Endothelial cell (in vitro differentiated cells): ENCODE data around the gene CEBPA. TPM values are rescaled to one million over a fixed set of nuclear protein-coding genes. Genes with fewer than 3 reads are reported as not detected.

Experiments used
- DNase-seq: peaks from one replicate; pipeline ENCODE4 v3.0.0; 2021; ENCODE audit warnings: low spot score
- H3K27ac Mint-ChIP-seq: one replicate; pipeline ENCODE4 v1.8.0; 2021; ENCODE audit warnings: mixed read lengths, inconsistent platforms; ENCODE audit not compliant: unreplicated experiment
- H3K27me3 Mint-ChIP-seq: one replicate; pipeline ENCODE4 v1.8.0; 2021; ENCODE audit warnings: mild to moderate bottlenecking, moderate library complexity, mixed read lengths, inconsistent platforms; ENCODE audit not compliant: unreplicated experiment
- H3K36me3 Mint-ChIP-seq: one replicate; pipeline ENCODE4 v1.8.0; 2021; ENCODE audit warnings: mild to moderate bottlenecking, low read depth, mixed read lengths, inconsistent platforms; ENCODE audit not compliant: unreplicated experiment
- H3K4me1 Mint-ChIP-seq: one replicate; pipeline ENCODE4 v1.8.0; 2021; ENCODE audit warnings: mild to moderate bottlenecking, mixed read lengths, inconsistent platforms; ENCODE audit not compliant: unreplicated experiment
- H3K4me3 Mint-ChIP-seq: one replicate; pipeline ENCODE4 v1.8.0; 2021; ENCODE audit warnings: mild to moderate bottlenecking, mixed read lengths, inconsistent platforms; ENCODE audit not compliant: unreplicated experiment
- H3K9me3 Mint-ChIP-seq: one replicate; pipeline ENCODE4 v1.8.0; 2021; ENCODE audit warnings: mixed read lengths, inconsistent platforms; ENCODE audit not compliant: unreplicated experiment
- CTCF ChIP-seq: fragments of 200-600 bp; sonication (generic); IDR thresholded peaks from one replicate; pipeline ENCODE4 v1.5.0; 2021; ENCODE audit warnings: antibody characterized with exemption; ENCODE audit not compliant: unreplicated experiment
- total RNA-seq: library from RNA; stranded (reverse); fragmentation: NEBNext Ultra II Directional; extraction: Animal tissue kit (Norgen Biotek cat#: 25700); gene quantifications from one replicate; pipeline ENCODE4 v1.2.1, GENCODE V29; 2021; ENCODE audit not compliant: unreplicated experiment

Gene CEBPA
- total RNA-seq, 1 donor from 2014 or later, result 0.59 TPM

GRCh38 chr19:33252418-33252962 lies 49.8 kb downstream of the CEBPA start:
- peaks cover 2% of the 10 kb centered on the region for H3K27me3 Mint-ChIP-seq
- no peak for DNase-seq
- no peaks in the 10 kb centered on the region for H3K4me1 Mint-ChIP-seq
- no peak for TF ChIP-seq CTCF
- no peak overlapping the region for H3K4me3 Mint-ChIP-seq
- no peaks in the 10 kb centered on the region for H3K9me3 Mint-ChIP-seq
- no peaks in the 10 kb centered on the region for H3K36me3 Mint-ChIP-seq
- H3K27ac Mint-ChIP-seq, result no peak overlapping the region

GRCh38 chr19:33251526-33252090 lies 50.7 kb downstream of the CEBPA start:
- H3K27me3 Mint-ChIP-seq, result peaks cover 2% of the 10 kb centered on the region
- no peak overlapping the region for H3K4me3 Mint-ChIP-seq
- no peak overlapping the region for H3K27ac Mint-ChIP-seq
- DNase-seq, result no peak
- TF ChIP-seq CTCF, result no peak
- no peaks in the 10 kb centered on the region for H3K4me1 Mint-ChIP-seq
- H3K9me3 Mint-ChIP-seq, result no peaks in the 10 kb centered on the region
- H3K36me3 Mint-ChIP-seq, result no peaks in the 10 kb centered on the region

- no peak overlapping the region for H3K27ac Mint-ChIP-seq
- DNase-seq, result no peak
- H3K4me1 Mint-ChIP-seq, result no peaks in the 10 kb centered on the region
- no peak overlapping the region for H3K4me3 Mint-ChIP-seq
- H3K9me3 Mint-ChIP-seq, result no peaks in the 10 kb centered on the region
- H3K36me3 Mint-ChIP-seq, result no peaks in the 10 kb centered on the region
- peaks cover 2% of the 10 kb centered on the region for H3K27me3 Mint-ChIP-seq
- no peak for TF ChIP-seq CTCF
These were observed 51.3 kb downstream of the CEBPA start for GRCh38 chr19:33251076-33251475.

- H3K27ac Mint-ChIP-seq, result no peak overlapping the region
- H3K36me3 Mint-ChIP-seq, result no peaks in the 10 kb centered on the region
- H3K27me3 Mint-ChIP-seq, result peaks cover 3% of the 10 kb centered on the region
- H3K9me3 Mint-ChIP-seq, result no peaks in the 10 kb centered on the region
- no peak for DNase-seq
- H3K4me1 Mint-ChIP-seq, result no peaks in the 10 kb centered on the region
- TF ChIP-seq CTCF, result no peak
- no peak overlapping the region for H3K4me3 Mint-ChIP-seq
These were observed 51.8 kb downstream of the CEBPA start for GRCh38 chr19:33250500-33250899.

Other genes with a start within 250 kb of the CEBPA start
- gene RHPN2, start 237.6 kb downstream of the CEBPA start, total RNA-seq, result 4.5 TPM
- 8.7 TPM for gene GPATCH1, start 221.4 kb downstream of the CEBPA start, total RNA-seq
- not detected for gene WDR88, start 170.4 kb downstream of the CEBPA start, total RNA-seq
- gene LRP3, start 108.2 kb downstream of the CEBPA start, total RNA-seq, result 5.4 TPM
- 4.4 TPM for gene SLC7A10, start 76.7 kb downstream of the CEBPA start, total RNA-seq
- gene CEBPG, start 71.2 kb upstream of the CEBPA start, total RNA-seq, result 20.7 TPM
- gene PEPD, start 219.3 kb upstream of the CEBPA start, total RNA-seq, result 40.5 TPM